Upper lobe of left lung (tissue), 4 donors: ENCODE measurements around the gene KCNG1.

Source experiments
- EP300 ChIP-seq, 4 donors: sonication (generic); formaldehyde crosslinking; IDR thresholded peaks; one replicate each; pipeline ENCODE4 v1.5.1; 2017; ENCODE audit warnings: antibody characterized with exemption in 4 of 4, control low read depth in 2 of 4
- POLR2A ChIP-seq, 4 donors: fragments of 450-650 bp; IDR thresholded peaks; one replicate each; pipeline ENCODE4 v1.5.1; 2016 to 2017; ENCODE audit warnings: antibody characterized with exemption in 4 of 4, mild to moderate bottlenecking in 2 of 4
- POLR2AphosphoS5 ChIP-seq, 2 donors: sonication (generic); formaldehyde crosslinking; IDR thresholded peaks; one replicate each; pipeline ENCODE4 v1.5.1; 2017; ENCODE audit warnings: antibody characterized with exemption in 2 of 2
- TF ChIP-seq, protein P1 (sequence below), 6 experiments: fragments of 450-650 bp in 4 of 6; fragments of 200-600 bp in 2 of 6; sonication (generic) in 2 of 6; IDR thresholded peaks; one replicate each; pipeline ENCODE4 v1.5.1; 2016 to 2019; ENCODE audit warnings: antibody characterized with exemption in 6 of 6

GRCh38 chr20:51046021-51046985 is 23.4 kb upstream of the KCNG1 start:
- TF ChIP-seq, protein P1, sequence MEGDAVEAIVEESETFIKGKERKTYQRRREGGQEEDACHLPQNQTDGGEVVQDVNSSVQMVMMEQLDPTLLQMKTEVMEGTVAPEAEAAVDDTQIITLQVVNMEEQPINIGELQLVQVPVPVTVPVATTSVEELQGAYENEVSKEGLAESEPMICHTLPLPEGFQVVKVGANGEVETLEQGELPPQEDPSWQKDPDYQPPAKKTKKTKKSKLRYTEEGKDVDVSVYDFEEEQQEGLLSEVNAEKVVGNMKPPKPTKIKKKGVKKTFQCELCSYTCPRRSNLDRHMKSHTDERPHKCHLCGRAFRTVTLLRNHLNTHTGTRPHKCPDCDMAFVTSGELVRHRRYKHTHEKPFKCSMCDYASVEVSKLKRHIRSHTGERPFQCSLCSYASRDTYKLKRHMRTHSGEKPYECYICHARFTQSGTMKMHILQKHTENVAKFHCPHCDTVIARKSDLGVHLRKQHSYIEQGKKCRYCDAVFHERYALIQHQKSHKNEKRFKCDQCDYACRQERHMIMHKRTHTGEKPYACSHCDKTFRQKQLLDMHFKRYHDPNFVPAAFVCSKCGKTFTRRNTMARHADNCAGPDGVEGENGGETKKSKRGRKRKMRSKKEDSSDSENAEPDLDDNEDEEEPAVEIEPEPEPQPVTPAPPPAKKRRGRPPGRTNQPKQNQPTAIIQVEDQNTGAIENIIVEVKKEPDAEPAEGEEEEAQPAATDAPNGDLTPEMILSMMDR (IDR thresholded peaks at IDR 0.05): no peak
- TF ChIP-seq POLR2A (IDR thresholded peaks at IDR 0.05): no peak
- no peak for TF ChIP-seq POLR2AphosphoS5 (IDR thresholded peaks at IDR 0.05)
- no peak for TF ChIP-seq EP300 (IDR thresholded peaks at IDR 0.05)
